Esophagus muscularis mucosa (tissue), 3 donors: ENCODE data around the gene HIBADH.

Source experiments
- CTCF ChIP-seq, 3 experiments: fragments of 200-600 bp in 2 of 3; fragments of 450-650 bp in 1 of 3; sonication (generic) in 2 of 3; IDR thresholded peaks; one replicate each; pipeline ENCODE4 v1.5.1; 2017 to 2019; ENCODE audit warnings: antibody characterized with exemption in 3 of 3, mild to moderate bottlenecking in 2 of 3, moderate library complexity in 1 of 3
- POLR2A ChIP-seq: fragments of 450-650 bp; IDR thresholded peaks from one replicate; pipeline ENCODE4 v1.6.1; 2017; ENCODE audit warnings: antibody characterized with exemption, moderate library complexity, mild to moderate bottlenecking, low read depth
- POLR2AphosphoS5 ChIP-seq, 2 donors: sonication (generic); formaldehyde crosslinking; IDR thresholded peaks; one replicate each; pipeline ENCODE4 v1.6.1; 2017; ENCODE audit warnings: antibody characterized with exemption in 2 of 2

GRCh38 chr7:27688646-27689045, 26.0 kb upstream of the HIBADH start:
- TF ChIP-seq CTCF (IDR thresholded peaks at IDR 0.05) (no peak), POLR2A (no peak), POLR2AphosphoS5 (IDR thresholded peaks at IDR 0.05) (no peak)
